ENCODE results near the gene GLIS1.

GLIS1 gene

GRCh38 chr1:53695116-53695515 lies 43.8 kb downstream of the GLIS1 start:
- DNase-seq (ENCODE audit: extremely low read depth in 1 of 2, low read depth in 1 of 2) = no peak

GRCh38 chr1:53694718-53695091 lies 44.3 kb downstream of the GLIS1 start:
- no peak for DNase-seq (ENCODE audit: extremely low read depth in 1 of 2, low read depth in 1 of 2)

GRCh38 chr1:53693773-53694717 lies 44.9 kb downstream of the GLIS1 start:
- DNase-seq (ENCODE audit: extremely low read depth in 1 of 2, low read depth in 1 of 2) = no peak

- DNase-seq (ENCODE audit: extremely low read depth in 1 of 2, low read depth in 1 of 2) = no peak
These were observed 45.6 kb downstream of the GLIS1 start for GRCh38 chr1:53693339-53693738.

GRCh38 chr1:53691326-53691725 lies 47.6 kb downstream of the GLIS1 start:
- DNase-seq (ENCODE audit: extremely low read depth in 1 of 2, low read depth in 1 of 2) = no peak

GRCh38 chr1:53690411-53690810 lies 48.6 kb downstream of the GLIS1 start:
- DNase-seq (ENCODE audit: extremely low read depth in 1 of 2, low read depth in 1 of 2) = no peak

GRCh38 chr1:53689736-53690326 lies 49.1 kb downstream of the GLIS1 start:
- no peak for DNase-seq (ENCODE audit: extremely low read depth in 1 of 2, low read depth in 1 of 2)

- no peak for DNase-seq (ENCODE audit: extremely low read depth in 1 of 2, low read depth in 1 of 2)
These were observed 49.7 kb downstream of the GLIS1 start for GRCh38 chr1:53689223-53689622.

GRCh38 chr1:53688381-53689102 lies 50.4 kb downstream of the GLIS1 start:
- DNase-seq (ENCODE audit: extremely low read depth in 1 of 2, low read depth in 1 of 2) = no peak

GRCh38 chr1:53687901-53688300 lies 51.1 kb downstream of the GLIS1 start:
- no peak for DNase-seq (ENCODE audit: extremely low read depth in 1 of 2, low read depth in 1 of 2)

- no peak for DNase-seq (ENCODE audit: extremely low read depth in 1 of 2, low read depth in 1 of 2)
These were observed 51.5 kb downstream of the GLIS1 start for GRCh38 chr1:53687426-53687825.

GRCh38 chr1:53686965-53687267 lies 52.0 kb downstream of the GLIS1 start:
- no peak for DNase-seq (ENCODE audit: extremely low read depth in 1 of 2, low read depth in 1 of 2)

- DNase-seq (ENCODE audit: extremely low read depth in 1 of 2, low read depth in 1 of 2) = no peak
These were observed 52.6 kb downstream of the GLIS1 start for GRCh38 chr1:53686091-53686964.

- no peak for DNase-seq (ENCODE audit: extremely low read depth in 1 of 2, low read depth in 1 of 2)
These were observed 53.5 kb downstream of the GLIS1 start for GRCh38 chr1:53685272-53686051.

GRCh38 chr1:53684741-53685140 lies 54.2 kb downstream of the GLIS1 start:
- no peak for DNase-seq (ENCODE audit: extremely low read depth in 1 of 2, low read depth in 1 of 2)

- DNase-seq (ENCODE audit: extremely low read depth in 1 of 2, low read depth in 1 of 2) = no peak
These were observed 54.8 kb downstream of the GLIS1 start for GRCh38 chr1:53683986-53684740.

GRCh38 chr1:53682881-53683280 lies 56.1 kb downstream of the GLIS1 start:
- DNase-seq (ENCODE audit: extremely low read depth in 1 of 2, low read depth in 1 of 2) = no peak

- DNase-seq (ENCODE audit: extremely low read depth in 1 of 2, low read depth in 1 of 2) = peak in 1 of 2 donors; percentile 26
These were observed 56.8 kb downstream of the GLIS1 start for GRCh38 chr1:53681977-53682685.

Measured in stimulated activated CD8-positive, alpha-beta memory T cell treated with anti-CD3 and anti-CD28 coated beads, Interleukin-7, amount 100 ng/mL, for 48 hours (primary cell).